Bronchial epithelial cell (primary cell): Measurements from ENCODE around the gene SLC45A1. TPM values are rescaled to one million over a fixed set of nuclear protein-coding genes. Genes with fewer than 3 reads are reported as not detected.

Experiments used
- DNase-seq: peaks from one replicate; pipeline ENCODE4 v3.0.0-alpha.2; 2010; ENCODE audit warnings: low read depth
- FAIRE-seq: peaks from 2 replicates; lab custom pipeline; 2011; peaks lifted over from hg19 to GRCh38; lab: Jason Lieb, UNC
- H3K27me3 ChIP-seq: 2 replicates; pipeline ENCODE4 v1.5.1; 2011; ENCODE audit warnings: low read length; ENCODE audit not compliant: control insufficient read depth, insufficient read depth
- H3K36me3 ChIP-seq: 2 replicates; pipeline ENCODE4 v1.5.1; 2011; ENCODE audit warnings: low read length; ENCODE audit not compliant: control insufficient read depth, insufficient read depth
- H3K4me3 ChIP-seq: 2 replicates; pipeline ENCODE4 v1.5.1; 2011; ENCODE audit warnings: mild to moderate bottlenecking, low read depth, low read length, control low read depth
- CTCF ChIP-seq: IDR thresholded peaks from 2 replicates; pipeline ENCODE4 v1.5.1; 2011; ENCODE audit warnings: mild to moderate bottlenecking, moderate library complexity, low read length, control low read depth, inconsistent platforms; ENCODE audit not compliant: insufficient read depth, severe bottlenecking
- total RNA-seq: library from RNA; depleted of rRNA; stranded (reverse); fragments of >200 nt; gene quantifications from 2 replicates; pipeline ENCODE4 v1.2.1, GENCODE V29; 2014

SLC45A1 gene
- total RNA-seq, 1 donor from 2014 or later: 0.26 TPM

- no peak overlapping the region for H3K4me3 ChIP-seq
- TF ChIP-seq CTCF: no peak
- no peaks in the 10 kb centered on the region for H3K27me3 ChIP-seq
- H3K36me3 ChIP-seq: peaks cover 2% of the 10 kb centered on the region
- FAIRE-seq (peak; percentile 62), DNase-seq (no peak)
These were observed 72.1 kb downstream of the SLC45A1 start for GRCh38 chr1:8389958-8390535.

- Histone ChIP-seq H3K36me3 (peaks cover 2% of the 10 kb centered on the region), H3K27me3 (no peaks in the 10 kb centered on the region), H3K4me3 (no peak overlapping the region)
- TF ChIP-seq CTCF: no peak
- FAIRE-seq: no peak
- no peak for DNase-seq
These were observed 72.8 kb downstream of the SLC45A1 start for GRCh38 chr1:8390707-8391106.

GRCh38 chr1:8392522-8392921 is 74.6 kb downstream of the SLC45A1 start:
- peaks cover 2% of the 10 kb centered on the region for H3K36me3 ChIP-seq
- no peaks in the 10 kb centered on the region for H3K27me3 ChIP-seq
- no peak for DNase-seq
- no peak overlapping the region for H3K4me3 ChIP-seq
- TF ChIP-seq CTCF: no peak
- no peak for FAIRE-seq
